ENCODE data around the gene PPP2R5B. TPM values are rescaled to one million over a fixed set of nuclear protein-coding genes. Genes with fewer than 3 reads are reported as not detected.

The PPP2R5B gene
- total RNA-seq, 2 experiments from 2014 or later: 16.8 to 18.3 TPM

DNA sequence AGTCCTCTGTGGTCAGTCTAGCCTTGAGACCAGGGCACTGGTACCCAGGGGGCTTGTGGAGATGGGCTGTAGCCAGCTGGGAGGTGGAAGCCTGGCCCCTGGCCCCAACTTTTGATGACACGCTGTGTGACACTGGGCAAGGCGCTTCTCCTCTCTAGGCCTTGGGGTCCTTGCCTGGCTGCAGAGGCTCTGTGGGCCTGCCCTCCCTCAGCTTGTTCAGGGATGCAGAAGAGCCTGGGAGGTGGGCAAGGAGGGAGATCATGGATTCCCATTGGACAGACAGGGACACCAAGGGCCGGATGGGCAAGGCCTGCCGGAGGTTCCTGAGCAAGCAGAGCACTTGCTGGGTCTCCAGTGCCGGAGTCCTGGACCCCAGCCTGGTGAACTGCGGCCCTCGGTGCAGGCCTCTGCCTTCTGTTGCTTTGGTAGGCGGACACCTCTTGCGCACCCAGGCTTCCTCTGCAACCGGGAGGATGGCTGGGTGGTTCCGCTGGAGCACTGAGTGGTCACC is 1.3 kb upstream of the PPP2R5B start:
- Mint-ChIP-seq H3K27me3 (no peaks in the 10 kb centered on the region), H3K27ac (no peak overlapping the region), H3K4me1 (ENCODE audit: low read depth) (peaks cover 13% of the 10 kb centered on the region), H3K36me3 (ENCODE audit: low read depth) (peaks cover 6% of the 10 kb centered on the region), H3K4me3 (peak overlapping the region; percentile 20), H3K9me3 (no peaks in the 10 kb centered on the region)
- POLR2A ChIA-PET: interaction anchor here (1.1 to 2.5 kb wide), 3 partner anchors 65 to 194 kb away, joined by 3 to 8 read pairs (median 7); partner anchors contain the start of gene ZNHIT2
- Histone ChIP-seq H3K9me3 (ENCODE audit: control insufficient read depth in 1 of 2, insufficient read depth in 1 of 2, low read length in 2 of 2) (no peaks in the 10 kb centered on the region), H3K27me3 (ENCODE audit: control insufficient read depth in 1 of 2, insufficient read depth in 2 of 2, low read length in 2 of 2) (no peaks in the 10 kb centered on the region), H3K27ac (ENCODE audit: low read depth in 1 of 2, low read length in 2 of 2) (peak overlapping the region in 1 of 2 donors; percentile 42), H3K4me1 (ENCODE audit: insufficient read depth, low read length) (peaks cover 32% of the 10 kb centered on the region), H3K4me3 (ENCODE audit: low read length) (no peak overlapping the region), H3K36me3 (ENCODE audit: insufficient read depth, low read length) (peaks cover 6% of the 10 kb centered on the region)
- TF ChIP-seq, protein P1, sequence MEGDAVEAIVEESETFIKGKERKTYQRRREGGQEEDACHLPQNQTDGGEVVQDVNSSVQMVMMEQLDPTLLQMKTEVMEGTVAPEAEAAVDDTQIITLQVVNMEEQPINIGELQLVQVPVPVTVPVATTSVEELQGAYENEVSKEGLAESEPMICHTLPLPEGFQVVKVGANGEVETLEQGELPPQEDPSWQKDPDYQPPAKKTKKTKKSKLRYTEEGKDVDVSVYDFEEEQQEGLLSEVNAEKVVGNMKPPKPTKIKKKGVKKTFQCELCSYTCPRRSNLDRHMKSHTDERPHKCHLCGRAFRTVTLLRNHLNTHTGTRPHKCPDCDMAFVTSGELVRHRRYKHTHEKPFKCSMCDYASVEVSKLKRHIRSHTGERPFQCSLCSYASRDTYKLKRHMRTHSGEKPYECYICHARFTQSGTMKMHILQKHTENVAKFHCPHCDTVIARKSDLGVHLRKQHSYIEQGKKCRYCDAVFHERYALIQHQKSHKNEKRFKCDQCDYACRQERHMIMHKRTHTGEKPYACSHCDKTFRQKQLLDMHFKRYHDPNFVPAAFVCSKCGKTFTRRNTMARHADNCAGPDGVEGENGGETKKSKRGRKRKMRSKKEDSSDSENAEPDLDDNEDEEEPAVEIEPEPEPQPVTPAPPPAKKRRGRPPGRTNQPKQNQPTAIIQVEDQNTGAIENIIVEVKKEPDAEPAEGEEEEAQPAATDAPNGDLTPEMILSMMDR (IDR thresholded peaks at IDR 0.05): no peak
- ATAC-seq (ENCODE audit: poor library complexity): no peak
- DNase-seq: peak in 2 of 14 experiments; percentile 4 to 42
- intact Hi-C loops (cut with DNase I, micrococcal nuclease): loop anchor here in 1 of 2 experiments (5.0 kb wide), 3 partner anchors 159 to 236 kb away; partner anchors contain the start of genes CDCA5, ZFPL1 and ZNHIT2
- CTCF ChIA-PET: interaction anchor here (1.4 kb wide), 1 partner anchor 79 kb away, joined by 3 read pairs; the partner anchor contains the start of gene CDC42BPG

DNA sequence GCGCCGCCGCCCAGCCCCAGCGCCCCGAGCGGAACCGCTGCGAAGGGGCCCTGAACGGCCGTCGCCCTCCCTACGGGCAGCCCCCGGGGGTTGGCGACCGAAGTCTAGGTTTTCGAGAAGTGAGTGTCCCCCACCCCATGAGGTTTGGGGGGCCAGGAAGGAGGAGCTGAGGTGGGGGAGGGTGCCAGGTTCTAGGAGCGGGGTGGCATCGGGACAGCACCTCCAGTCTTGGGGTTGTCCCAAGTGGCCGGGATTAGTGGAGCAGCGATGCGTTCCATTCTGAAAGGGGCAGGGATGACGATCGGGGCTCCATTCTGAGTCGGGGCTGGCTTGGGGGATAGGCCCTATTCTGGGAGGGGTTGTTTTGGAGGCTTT is 408 bp downstream of the PPP2R5B start:
- Mint-ChIP-seq H3K36me3 (ENCODE audit: low read depth) (peaks cover 9% of the 10 kb centered on the region), H3K27ac (peak overlapping the region; percentile 97), H3K4me1 (ENCODE audit: low read depth) (peaks cover 13% of the 10 kb centered on the region), H3K4me3 (peak overlapping the region; percentile 87), H3K27me3 (no peaks in the 10 kb centered on the region), H3K9me3 (no peaks in the 10 kb centered on the region)
- peaks cover 30% of the 10 kb centered on the region for H3K4me1 ChIP-seq (ENCODE audit: insufficient read depth, low read length)
- H3K36me3 ChIP-seq (ENCODE audit: insufficient read depth, low read length): peaks cover 11% of the 10 kb centered on the region
- no peaks in the 10 kb centered on the region for H3K27me3 ChIP-seq (ENCODE audit: control insufficient read depth in 1 of 2, insufficient read depth in 2 of 2, low read length in 2 of 2)
- intact Hi-C loops (cut with DNase I, micrococcal nuclease): loop anchor here in 1 of 2 experiments (1.0 to 5.0 kb wide), 5 partner anchors 47 to 238 kb away; partner anchors contain the start of genes CDCA5, EHD1, SNX15 and ZFPL1
- no peak for ATAC-seq (ENCODE audit: poor library complexity)
- H3K27ac ChIP-seq (ENCODE audit: low read depth in 1 of 2, low read length in 2 of 2): peak overlapping the region in 1 of 2 donors; percentile 73
- H3K9me3 ChIP-seq (ENCODE audit: control insufficient read depth in 1 of 2, insufficient read depth in 1 of 2, low read length in 2 of 2): no peaks in the 10 kb centered on the region
- peak overlapping the region; percentile 69 for H3K4me3 ChIP-seq (ENCODE audit: low read length)
- no peak for DNase-seq
- CTCF ChIA-PET: interaction anchor here (1.3 to 1.4 kb wide), 2 partner anchors 80 to 89 kb away, joined by 3 to 8 read pairs; partner anchors contain the start of genes ARL2 and CDC42BPG
- TF ChIP-seq, protein P1 (IDR thresholded peaks at IDR 0.05): no peak
- POLR2A ChIA-PET: interaction anchor here (0.6 to 2.5 kb wide), 15 partner anchors 9 to 210 kb away, joined by 3 to 15 read pairs (median 7); partner anchors contain the start of genes ARL2, EHD1, FAU and MAJIN

DNA sequence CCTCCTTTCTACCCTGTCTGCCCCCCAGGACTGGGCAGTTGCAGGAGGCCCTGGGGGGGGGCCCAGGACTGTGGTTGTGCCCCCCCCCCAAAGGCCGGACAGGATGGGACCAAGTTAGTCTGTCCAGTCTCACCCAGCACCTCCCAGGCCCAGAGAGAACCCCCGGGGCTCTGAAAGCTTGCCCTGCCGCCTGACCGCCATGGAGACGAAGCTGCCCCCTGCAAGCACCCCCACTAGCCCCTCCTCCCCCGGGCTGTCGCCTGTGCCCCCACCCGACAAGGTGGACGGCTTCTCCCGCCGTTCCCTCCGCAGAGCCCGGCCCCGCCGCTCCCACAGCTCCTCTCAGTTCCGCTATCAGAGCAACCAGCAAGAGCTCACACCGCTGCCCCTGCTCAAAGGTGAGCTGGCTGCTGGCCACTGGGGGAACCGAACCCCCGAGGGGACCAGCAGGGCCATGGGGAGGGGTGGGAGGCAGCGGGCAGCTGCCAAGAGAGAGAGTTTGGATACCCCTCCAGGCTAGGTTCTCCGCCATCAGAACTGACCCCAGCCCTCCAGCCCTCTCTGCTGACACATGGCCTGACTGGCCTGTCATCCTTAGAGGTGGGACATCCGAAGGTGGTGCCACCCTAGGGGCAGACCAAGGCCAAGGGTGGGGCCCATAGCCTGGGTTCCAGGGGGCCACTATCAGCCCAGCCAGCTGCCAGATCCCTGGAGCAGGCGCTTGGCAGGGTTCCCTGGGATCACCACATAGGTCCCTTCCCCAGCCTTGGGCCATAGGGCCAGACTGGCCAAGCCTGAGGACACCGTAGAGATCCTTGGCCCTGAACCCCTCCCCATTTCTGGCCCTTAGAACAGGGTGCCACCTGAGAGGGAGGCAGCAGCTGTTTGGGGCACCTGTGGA is 1.3 kb downstream of the PPP2R5B start:
- H3K27me3 Mint-ChIP-seq: no peaks in the 10 kb centered on the region
- no peak overlapping the region for H3K27ac ChIP-seq (ENCODE audit: low read depth in 1 of 2, low read length in 2 of 2)

More for the DNA sequence above, 1.3 kb downstream of the PPP2R5B start:
- POLR2A ChIA-PET: interaction anchor here (1.1 to 2.5 kb wide), 7 partner anchors 10 to 209 kb away, joined by 4 to 13 read pairs (median 8); partner anchors contain the start of genes EHD1, SF1, SNX15 and ZNHIT2
- CTCF ChIA-PET: no interaction called here
- H3K36me3 ChIP-seq (ENCODE audit: insufficient read depth, low read length): peaks cover 18% of the 10 kb centered on the region
- peak in 1 of 14 experiments; percentile 45 for DNase-seq
- intact Hi-C loops (cut with DNase I, micrococcal nuclease): no loop called here
- TF ChIP-seq, protein P1 (IDR thresholded peaks at IDR 0.05): no peak
- H3K4me1 Mint-ChIP-seq (ENCODE audit: low read depth): peaks cover 13% of the 10 kb centered on the region
- H3K4me3 Mint-ChIP-seq: peak overlapping the region; percentile 87
- H3K9me3 Mint-ChIP-seq: no peaks in the 10 kb centered on the region
- peak overlapping the region; percentile 97 for H3K27ac Mint-ChIP-seq
- H3K27me3 ChIP-seq (ENCODE audit: control insufficient read depth in 1 of 2, insufficient read depth in 2 of 2, low read length in 2 of 2): no peaks in the 10 kb centered on the region
- no peak for ATAC-seq (ENCODE audit: poor library complexity)
- no peaks in the 10 kb centered on the region for H3K9me3 ChIP-seq (ENCODE audit: control insufficient read depth in 1 of 2, insufficient read depth in 1 of 2, low read length in 2 of 2)
- peak overlapping the region; percentile 69 for H3K4me3 ChIP-seq (ENCODE audit: low read length)
- peaks cover 30% of the 10 kb centered on the region for H3K4me1 ChIP-seq (ENCODE audit: insufficient read depth, low read length)
- peaks cover 18% of the 10 kb centered on the region for H3K36me3 Mint-ChIP-seq (ENCODE audit: low read depth)
